Lower lobe of right lung (tissue), 2 donors: ENCODE data around the gene CINP. TPM values are rescaled to one million over a fixed set of nuclear protein-coding genes. Genes with fewer than 3 reads are reported as not detected.

Source experiments
- ATAC-seq, 2 donors: fragments of 200-7000 bp; cut with Tn5 transposase; one replicate each; pipeline ENCODE4 v1.9.1; 2020 to 2022; ENCODE audit warnings: mild to moderate bottlenecking in 2 of 2, moderate library complexity in 2 of 2
- DNase-seq: peaks from one replicate; pipeline ENCODE4 v3.0.0-alpha.2; 2020
- H3K27ac ChIP-seq: fragments of 200-600 bp; one replicate; pipeline ENCODE4 v1.8.0; 2022
- H3K27me3 ChIP-seq: fragments of 200-600 bp; one replicate; pipeline ENCODE4 v1.8.0; 2022; ENCODE audit warnings: low read depth
- H3K36me3 ChIP-seq: fragments of 200-600 bp; one replicate; pipeline ENCODE4 v1.8.0; 2022; ENCODE audit warnings: mild to moderate bottlenecking
- H3K4me1 ChIP-seq: fragments of 200-600 bp; one replicate; pipeline ENCODE4 v1.8.0; 2022
- H3K4me3 ChIP-seq: fragments of 200-600 bp; one replicate; pipeline ENCODE4 v1.8.0; 2022; ENCODE audit warnings: mild to moderate bottlenecking
- H3K9me3 ChIP-seq: fragments of 200-600 bp; one replicate; pipeline ENCODE4 v1.8.0; 2022
- CTCF ChIP-seq: fragments of 200-600 bp; IDR thresholded peaks from one replicate; pipeline ENCODE4 v1.8.0; 2022; ENCODE audit warnings: antibody characterized with exemption, mild to moderate bottlenecking
- intact Hi-C: fragments of 100-400 bp; cut with DNase I; formaldehyde crosslinking; loops from one replicate; pipeline ENCODE4 v1.11.0; 2022
- total RNA-seq: library from RNA; stranded (reverse); fragmentation: NEBNext Ultra II Directional; extraction: Animal tissue kit (Norgen Biotek cat#: 25700); gene quantifications from one replicate; pipeline ENCODE4 v1.2.1, GENCODE V29; 2021
- donor health status: DM: no; HTN: yes; CAD: no; lungs with severe emphysema.

Gene CINP
- total RNA-seq, 1 donor from 2014 or later, result 34.3 TPM

- intact Hi-C loops, result no loop called here
- ATAC-seq (peak; percentile 78 to 81), DNase-seq (peak; percentile 53)
- peaks cover 12% of the 10 kb centered on the region for H3K4me1 ChIP-seq
- H3K4me3 ChIP-seq, result no peak overlapping the region
- peaks cover 6% of the 10 kb centered on the region for H3K36me3 ChIP-seq
- no peaks in the 10 kb centered on the region for H3K27me3 ChIP-seq
- H3K9me3 ChIP-seq, result no peaks in the 10 kb centered on the region
- no peak for TF ChIP-seq CTCF
- peak overlapping the region; percentile 64 for H3K27ac ChIP-seq
These were observed 7.7 kb upstream of the CINP start for GRCh38 chr14:102370305-102370809.

- Histone ChIP-seq H3K9me3 (no peaks in the 10 kb centered on the region), H3K27ac (peak overlapping the region; percentile 95), H3K4me3 (peak overlapping the region; percentile 96), H3K27me3 (no peaks in the 10 kb centered on the region), H3K4me1 (peaks cover 27% of the 10 kb centered on the region), H3K36me3 (peaks cover 20% of the 10 kb centered on the region)
- intact Hi-C loops, result no loop called here
- ATAC-seq, result peak; percentile 61 to 66
- peak; percentile 73 for DNase-seq
- TF ChIP-seq CTCF, result no peak
These were observed 673 bp upstream of the CINP start for GRCh38 chr14:102363182-102363943.

- no peak for DNase-seq
- TF ChIP-seq CTCF, result no peak
- H3K36me3 ChIP-seq, result peaks cover 32% of the 10 kb centered on the region
- H3K9me3 ChIP-seq, result no peaks in the 10 kb centered on the region
- H3K4me1 ChIP-seq, result peaks cover 27% of the 10 kb centered on the region
- peak overlapping the region; percentile 95 for H3K27ac ChIP-seq
- peak overlapping the region; percentile 96 for H3K4me3 ChIP-seq
- ATAC-seq, result peak in 1 of 2 donors; percentile 4
- no peaks in the 10 kb centered on the region for H3K27me3 ChIP-seq
- intact Hi-C loops, result no loop called here
These were observed 606 bp downstream of the CINP start for GRCh38 chr14:102362084-102362483.

- intact Hi-C loops, result no loop called here
- no peak for TF ChIP-seq CTCF
These were observed 2.3 kb downstream of the CINP start for GRCh38 chr14:102360388-102360787.

GRCh38 chr14:102359341-102359740 lies 3.3 kb downstream of the CINP start:
- H3K4me3 ChIP-seq, result no peak overlapping the region
- peaks cover 23% of the 10 kb centered on the region for H3K4me1 ChIP-seq
- no peaks in the 10 kb centered on the region for H3K27me3 ChIP-seq
- ATAC-seq, result no peak
- H3K9me3 ChIP-seq, result no peaks in the 10 kb centered on the region
- peaks cover 60% of the 10 kb centered on the region for H3K36me3 ChIP-seq
- intact Hi-C loops, result no loop called here
- DNase-seq, result no peak
- TF ChIP-seq CTCF, result no peak
- H3K27ac ChIP-seq, result no peak overlapping the region

More at GRCh38 chr14:102360388-102360787, 2.3 kb downstream of the CINP start:
- H3K36me3 ChIP-seq, result peaks cover 49% of the 10 kb centered on the region
- H3K4me1 ChIP-seq, result peaks cover 27% of the 10 kb centered on the region
- H3K27ac ChIP-seq, result no peak overlapping the region
- ATAC-seq, result no peak
- H3K9me3 ChIP-seq, result no peaks in the 10 kb centered on the region
- H3K4me3 ChIP-seq, result no peak overlapping the region
- no peak for DNase-seq
- no peaks in the 10 kb centered on the region for H3K27me3 ChIP-seq
